Effector memory CD8-positive, alpha-beta T cell (primary cell): ENCODE data around the gene KCNH1.

Source experiments
- ATAC-seq: fragments of 150-1000 bp; cut with Tn5 transposase; replicated peaks from 2 replicates; pipeline ENCODE4 v1.10.0; 2021; ENCODE audit warnings: mild to moderate bottlenecking, moderate library complexity
- DNase-seq, 3 experiments: peaks; one replicate each; pipeline ENCODE4 v3.0.0; 2021
- H3K27ac Mint-ChIP-seq, 2 donors: one replicate each; pipeline ENCODE4 v1.8.0; 2022; ENCODE audit warnings: mild to moderate bottlenecking in 2 of 2, mixed read lengths in 2 of 2, moderate library complexity in 2 of 2
- H3K27me3 Mint-ChIP-seq, 2 donors: one replicate each; pipeline ENCODE4 v1.8.0; 2022; ENCODE audit warnings: mixed read lengths in 2 of 2
- H3K36me3 Mint-ChIP-seq: one replicate; pipeline ENCODE4 v1.8.0; 2022; ENCODE audit warnings: mild to moderate bottlenecking, moderate library complexity, mixed read lengths; ENCODE audit not compliant: insufficient read depth
- H3K4me1 Mint-ChIP-seq, 2 donors: one replicate each; pipeline ENCODE4 v1.8.0; 2022; ENCODE audit warnings: low read depth in 2 of 2, mixed read lengths in 2 of 2
- H3K4me3 Mint-ChIP-seq, 2 donors: one replicate each; pipeline ENCODE4 v1.8.0; 2022; ENCODE audit warnings: mild to moderate bottlenecking in 2 of 2, mixed read lengths in 2 of 2, moderate library complexity in 2 of 2
- H3K9me3 Mint-ChIP-seq, 2 donors: one replicate each; pipeline ENCODE4 v1.8.0; 2022; ENCODE audit warnings: mixed read lengths in 2 of 2

Gene KCNH1

GRCh38 chr1:210629276-210629675 lies 504.7 kb downstream of the KCNH1 start:
- Mint-ChIP-seq H3K9me3 (no peaks in the 10 kb centered on the region), H3K4me3 (no peak overlapping the region), H3K4me1 (no peaks in the 10 kb centered on the region), H3K27ac (no peak overlapping the region), H3K36me3 (no peaks in the 10 kb centered on the region), H3K27me3 (no peaks in the 10 kb centered on the region)
- ATAC-seq (no peak), DNase-seq (no peak)

GRCh38 chr1:210627755-210628154 lies 506.2 kb downstream of the KCNH1 start:
- Mint-ChIP-seq H3K9me3 (no peaks in the 10 kb centered on the region), H3K36me3 (no peaks in the 10 kb centered on the region), H3K27ac (no peak overlapping the region), H3K27me3 (no peaks in the 10 kb centered on the region), H3K4me1 (no peaks in the 10 kb centered on the region), H3K4me3 (no peak overlapping the region)
- no peak for DNase-seq
- no peak for ATAC-seq
